Activated CD4-positive, alpha-beta T cell treated with anti-CD3 and anti-CD28 coated beads, Interleukin-2, amount 10 ng/mL, durations not matched to agents 24 days and 14 days (primary cell): ENCODE results near the gene RERG. TPM values are rescaled to one million over a fixed set of nuclear protein-coding genes. Genes with fewer than 3 reads are reported as not detected.

Experiments used
- DNase-seq: peaks from one replicate; pipeline ENCODE4 v3.0.0; 2022
- H3K27ac Mint-ChIP-seq: one replicate; pipeline ENCODE4 v1.8.0; 2022; ENCODE audit warnings: mild to moderate bottlenecking, mixed read lengths
- H3K27me3 Mint-ChIP-seq: one replicate; pipeline ENCODE4 v1.8.0; 2022; ENCODE audit warnings: mixed read lengths
- H3K36me3 Mint-ChIP-seq: one replicate; pipeline ENCODE4 v1.8.0; 2022; ENCODE audit warnings: low read depth, mild to moderate bottlenecking, mixed read lengths
- H3K4me1 Mint-ChIP-seq: one replicate; pipeline ENCODE4 v1.8.0; 2021; ENCODE audit warnings: mixed read lengths
- H3K4me3 Mint-ChIP-seq: one replicate; pipeline ENCODE4 v1.8.0; 2022; ENCODE audit warnings: mild to moderate bottlenecking, moderate library complexity, mixed read lengths
- H3K9me3 Mint-ChIP-seq: one replicate; pipeline ENCODE4 v1.8.0; 2021; ENCODE audit warnings: mixed read lengths
- intact Hi-C: fragments of 100-400 bp; cut with micrococcal nuclease; formaldehyde crosslinking; loops from one replicate; pipeline ENCODE4 v1.15.1; 2023
- total RNA-seq: library from RNA; stranded (reverse); gene quantifications from 2 replicates; pipeline ENCODE4 v1.2.3, GENCODE V29; 2022

The RERG gene
- total RNA-seq, 1 donor from 2014 or later = not detected

- intact Hi-C loops = no loop called here
- H3K4me3 Mint-ChIP-seq = no peak overlapping the region
Measured at GRCh38 chr12:15208871-15209656, 12.2 kb downstream of the RERG start.

DNA sequence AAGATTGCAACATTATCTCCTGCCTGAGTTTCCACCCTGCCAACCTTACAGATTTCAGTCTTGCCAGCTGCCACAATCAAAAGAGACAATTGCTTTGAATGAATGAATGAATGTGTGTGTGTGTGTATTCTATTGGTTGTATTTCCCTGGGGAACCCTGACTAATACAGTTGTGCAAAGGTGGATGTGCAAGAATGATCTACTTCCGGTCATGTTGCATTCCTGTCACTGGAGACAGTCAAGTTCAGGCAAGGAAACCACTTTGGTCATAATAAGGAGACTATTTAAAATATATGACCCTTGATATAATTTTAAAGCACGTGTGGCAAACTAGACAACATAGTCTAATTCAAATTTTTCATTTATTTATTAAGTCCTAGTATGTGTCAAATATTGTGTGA lies 13.1 kb downstream of the RERG start:
- H3K36me3 Mint-ChIP-seq = no peaks in the 10 kb centered on the region
- no peaks in the 10 kb centered on the region for H3K4me1 Mint-ChIP-seq
- H3K27me3 Mint-ChIP-seq = peaks cover 18% of the 10 kb centered on the region
- no peak overlapping the region for H3K4me3 Mint-ChIP-seq
- intact Hi-C loops = no loop called here
- DNase-seq = no peak
- no peak overlapping the region for H3K27ac Mint-ChIP-seq
- H3K9me3 Mint-ChIP-seq = no peaks in the 10 kb centered on the region

More at GRCh38 chr12:15208871-15209656, 12.2 kb downstream of the RERG start:
- Mint-ChIP-seq H3K9me3 (no peaks in the 10 kb centered on the region), H3K27ac (no peak overlapping the region), H3K27me3 (peaks cover 15% of the 10 kb centered on the region), H3K4me1 (no peaks in the 10 kb centered on the region), H3K36me3 (no peaks in the 10 kb centered on the region)
- no peak for DNase-seq

DNA sequence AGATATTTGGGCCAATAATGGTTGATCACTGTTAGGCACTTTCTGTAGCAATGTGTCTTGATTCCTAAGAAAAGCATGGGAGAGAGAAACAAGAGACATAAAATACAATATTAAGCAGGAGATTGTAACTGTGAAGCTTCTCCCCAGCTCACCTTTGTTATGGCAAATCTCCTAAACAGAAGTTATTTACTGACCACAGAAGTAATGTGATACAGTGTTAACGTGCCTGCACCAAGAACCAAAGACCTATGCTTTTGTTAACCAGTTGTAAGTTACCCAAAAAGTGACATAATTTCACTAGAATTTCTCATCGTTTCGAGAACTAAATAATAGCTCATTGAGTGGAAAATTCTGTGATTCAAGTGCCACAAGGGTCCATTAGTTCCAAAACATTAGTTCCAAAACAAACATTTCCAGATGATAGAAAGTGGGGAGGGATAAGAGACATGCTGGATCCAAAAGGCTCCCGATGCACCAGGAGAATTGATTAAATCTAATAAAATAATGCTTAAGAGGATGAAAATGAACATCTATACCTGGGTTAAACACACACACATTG lies 14.3 kb downstream of the RERG start:
- no peak for DNase-seq
- H3K36me3 Mint-ChIP-seq = no peaks in the 10 kb centered on the region
- no peaks in the 10 kb centered on the region for H3K4me1 Mint-ChIP-seq
- no peak overlapping the region for H3K4me3 Mint-ChIP-seq
- no peak overlapping the region for H3K27ac Mint-ChIP-seq
- H3K9me3 Mint-ChIP-seq = no peaks in the 10 kb centered on the region
- intact Hi-C loops = no loop called here
- peaks cover 19% of the 10 kb centered on the region for H3K27me3 Mint-ChIP-seq

DNA sequence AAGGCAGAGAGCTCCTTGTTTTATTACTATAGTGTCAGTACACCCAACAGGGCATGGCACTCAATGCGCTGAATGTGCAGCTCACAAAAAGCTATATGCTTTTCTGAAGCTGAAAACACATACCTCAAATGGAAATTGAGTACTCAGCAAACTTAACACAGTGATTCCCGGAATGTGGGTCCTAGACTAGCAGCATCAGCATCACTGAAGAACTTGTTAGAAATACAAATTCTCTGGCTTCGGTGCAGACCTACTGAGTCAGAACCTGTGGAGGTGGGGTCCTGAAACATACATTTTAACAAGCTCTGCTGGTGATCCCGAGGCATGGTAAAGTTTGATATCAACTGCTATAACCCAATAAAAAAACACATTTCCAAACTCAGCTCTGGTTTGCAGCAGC lies 14.9 kb downstream of the RERG start:
- intact Hi-C loops = no loop called here
- no peak overlapping the region for H3K4me3 Mint-ChIP-seq
- H3K36me3 Mint-ChIP-seq = no peaks in the 10 kb centered on the region
- H3K9me3 Mint-ChIP-seq = no peaks in the 10 kb centered on the region
- no peaks in the 10 kb centered on the region for H3K4me1 Mint-ChIP-seq
- peaks cover 17% of the 10 kb centered on the region for H3K27me3 Mint-ChIP-seq
- no peak overlapping the region for H3K27ac Mint-ChIP-seq
- no peak for DNase-seq

- no peak for DNase-seq
- H3K9me3 Mint-ChIP-seq = no peaks in the 10 kb centered on the region
- H3K27me3 Mint-ChIP-seq = peaks cover 20% of the 10 kb centered on the region
- no peak overlapping the region for H3K27ac Mint-ChIP-seq
- H3K4me1 Mint-ChIP-seq = no peaks in the 10 kb centered on the region
- H3K4me3 Mint-ChIP-seq = no peak overlapping the region
- H3K36me3 Mint-ChIP-seq = no peaks in the 10 kb centered on the region
- intact Hi-C loops = no loop called here
Measured at GRCh38 chr12:15205341-15206010, 15.7 kb downstream of the RERG start.

DNA sequence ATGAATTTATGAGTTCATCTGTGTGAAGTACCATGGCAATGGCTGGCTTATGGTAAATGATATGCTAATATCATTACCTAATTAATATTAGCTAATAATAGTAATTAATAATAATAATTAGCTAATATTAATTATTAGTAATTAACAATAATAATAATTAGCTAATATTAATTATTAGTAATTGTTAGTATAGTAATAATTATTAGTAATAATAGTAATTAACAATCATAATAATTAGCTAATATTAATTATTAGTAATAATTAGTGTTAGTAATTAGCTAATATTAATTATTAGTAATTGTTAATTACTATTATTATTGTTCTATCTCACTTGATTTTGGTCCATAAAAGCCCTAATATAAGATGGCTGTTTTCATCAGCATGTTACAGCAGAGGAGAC lies 19.8 kb downstream of the RERG start:
- Mint-ChIP-seq H3K36me3 (no peaks in the 10 kb centered on the region), H3K27ac (no peak overlapping the region), H3K27me3 (peaks cover 7% of the 10 kb centered on the region), H3K4me3 (no peak overlapping the region), H3K4me1 (no peaks in the 10 kb centered on the region), H3K9me3 (no peaks in the 10 kb centered on the region)
- no peak for DNase-seq
- intact Hi-C loops = no loop called here

- no peak for DNase-seq
- no peak overlapping the region for H3K4me3 Mint-ChIP-seq
- H3K9me3 Mint-ChIP-seq = no peaks in the 10 kb centered on the region
- peaks cover 7% of the 10 kb centered on the region for H3K27me3 Mint-ChIP-seq
- intact Hi-C loops = no loop called here
- no peaks in the 10 kb centered on the region for H3K36me3 Mint-ChIP-seq
- H3K27ac Mint-ChIP-seq = no peak overlapping the region
- H3K4me1 Mint-ChIP-seq = no peaks in the 10 kb centered on the region
Measured at GRCh38 chr12:15201056-15201455, 20.2 kb downstream of the RERG start.

DNA sequence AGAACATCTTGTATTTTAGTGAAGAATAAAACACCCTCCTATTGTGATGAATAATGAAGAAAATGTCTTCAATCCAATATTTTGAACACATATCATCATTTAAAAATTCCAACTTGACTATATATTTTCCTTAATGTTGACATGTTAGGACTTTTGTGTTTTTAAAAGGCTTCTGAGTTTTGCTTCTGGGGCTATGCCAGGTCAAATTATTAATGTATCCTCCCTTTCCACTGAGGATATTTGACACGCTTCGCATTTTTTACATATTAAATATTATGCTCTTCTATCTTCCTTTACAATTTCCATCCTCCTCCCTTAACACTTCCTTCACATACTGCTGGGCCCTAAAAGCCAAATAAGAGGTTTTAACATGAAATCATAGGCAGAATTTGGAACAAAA lies 20.6 kb downstream of the RERG start:
- Mint-ChIP-seq H3K4me1 (no peaks in the 10 kb centered on the region), H3K27me3 (peaks cover 7% of the 10 kb centered on the region), H3K9me3 (no peaks in the 10 kb centered on the region), H3K4me3 (no peak overlapping the region), H3K27ac (no peak overlapping the region), H3K36me3 (no peaks in the 10 kb centered on the region)
- intact Hi-C loops = no loop called here
- DNase-seq = no peak

DNA sequence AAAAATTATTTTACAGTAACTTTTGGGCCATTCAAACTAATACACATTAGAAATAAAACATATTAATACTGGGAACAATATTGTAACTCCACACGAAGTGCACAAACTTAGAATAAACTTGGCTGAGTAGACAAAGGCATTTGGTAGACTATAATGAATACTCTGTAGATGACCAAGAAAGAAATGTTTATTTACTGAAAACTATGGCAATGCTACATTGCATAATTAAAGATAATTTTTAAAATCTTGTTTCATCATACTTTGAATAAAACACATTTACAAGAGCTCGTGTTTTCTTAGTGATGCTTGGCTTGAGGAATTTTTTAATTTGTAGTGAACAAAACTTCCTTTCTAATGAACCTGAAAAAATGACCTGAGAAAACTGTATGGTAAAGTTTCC lies 21.3 kb downstream of the RERG start:
- H3K4me1 Mint-ChIP-seq = no peaks in the 10 kb centered on the region
- no peak overlapping the region for H3K4me3 Mint-ChIP-seq
- no peak for DNase-seq
- no peak overlapping the region for H3K27ac Mint-ChIP-seq
- no peaks in the 10 kb centered on the region for H3K9me3 Mint-ChIP-seq
- intact Hi-C loops = no loop called here
- H3K36me3 Mint-ChIP-seq = no peaks in the 10 kb centered on the region
- peaks cover 7% of the 10 kb centered on the region for H3K27me3 Mint-ChIP-seq

- no peaks in the 10 kb centered on the region for H3K36me3 Mint-ChIP-seq
- intact Hi-C loops = no loop called here
- no peaks in the 10 kb centered on the region for H3K9me3 Mint-ChIP-seq
- no peak overlapping the region for H3K4me3 Mint-ChIP-seq
- H3K4me1 Mint-ChIP-seq = no peaks in the 10 kb centered on the region
- no peak overlapping the region for H3K27ac Mint-ChIP-seq
- no peak for DNase-seq
- peaks cover 18% of the 10 kb centered on the region for H3K27me3 Mint-ChIP-seq
Measured at GRCh38 chr12:15196678-15197505, 24.3 kb downstream of the RERG start.

DNA sequence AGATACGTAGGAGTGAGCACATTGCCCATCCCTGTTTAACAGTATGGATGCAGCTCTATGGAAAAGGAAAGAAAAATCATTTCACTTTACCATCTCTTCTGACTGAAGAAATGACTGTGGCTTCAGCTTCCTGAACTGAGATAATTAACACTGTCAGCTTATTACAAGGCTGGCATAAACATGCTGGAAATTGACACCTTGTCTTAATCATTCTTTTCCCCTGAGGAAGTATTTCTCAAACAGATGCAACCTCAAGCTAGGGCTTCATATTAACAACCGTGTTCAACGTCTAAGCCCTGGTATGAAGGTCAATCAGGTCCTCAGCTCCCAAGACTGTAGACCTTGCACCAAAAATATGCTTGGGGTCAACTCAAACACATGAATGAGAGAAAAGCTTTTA lies 25.0 kb downstream of the RERG start:
- no peak overlapping the region for H3K27ac Mint-ChIP-seq
- H3K36me3 Mint-ChIP-seq = no peaks in the 10 kb centered on the region
- no peak for DNase-seq
- intact Hi-C loops = no loop called here
- peaks cover 18% of the 10 kb centered on the region for H3K27me3 Mint-ChIP-seq
- no peaks in the 10 kb centered on the region for H3K4me1 Mint-ChIP-seq
- H3K9me3 Mint-ChIP-seq = no peaks in the 10 kb centered on the region
- no peak overlapping the region for H3K4me3 Mint-ChIP-seq

DNA sequence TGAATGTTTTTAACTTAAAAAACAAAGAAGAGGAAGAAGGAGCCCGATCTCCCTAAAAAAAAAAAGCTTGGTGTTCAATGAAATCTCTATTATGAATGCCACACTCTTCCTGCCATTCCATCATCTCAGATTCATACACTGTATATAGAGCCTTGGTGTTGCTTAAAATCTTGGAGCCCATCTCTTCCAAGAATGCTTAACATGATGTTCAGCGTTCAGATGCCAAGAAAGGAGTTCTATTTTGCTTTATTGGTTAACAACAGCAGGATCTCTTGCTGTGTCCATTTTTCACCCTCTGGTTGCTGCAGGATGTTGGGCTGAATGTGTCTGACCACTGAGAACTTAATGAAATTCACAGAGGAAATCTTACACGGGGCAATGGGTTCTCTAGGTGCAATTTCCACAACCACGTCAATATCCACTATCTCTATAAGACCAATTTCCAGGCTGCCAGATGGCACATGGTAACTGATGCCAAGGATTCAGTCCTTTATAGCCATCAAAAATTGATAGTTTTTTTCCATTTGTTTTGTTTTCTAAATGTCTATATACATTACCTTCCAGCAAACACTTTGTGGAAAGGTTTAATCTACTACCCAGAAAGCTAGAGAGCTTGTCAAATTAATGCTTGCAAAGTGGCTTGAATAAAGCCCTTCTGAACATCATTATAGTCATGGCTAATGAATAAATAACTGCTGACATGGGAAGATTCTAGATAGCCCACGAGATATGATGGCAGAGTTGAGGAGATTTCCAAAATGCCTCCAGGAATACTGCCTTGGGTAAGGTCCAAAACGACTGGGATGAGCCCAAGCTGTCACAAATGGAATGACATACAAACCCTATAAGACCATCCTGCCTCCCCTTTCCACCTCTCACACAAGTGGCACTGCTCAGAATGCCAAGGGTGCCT lies 26.5 kb downstream of the RERG start:
- peaks cover 15% of the 10 kb centered on the region for H3K27me3 Mint-ChIP-seq
- DNase-seq = no peak
- no peak overlapping the region for H3K4me3 Mint-ChIP-seq
- no peaks in the 10 kb centered on the region for H3K9me3 Mint-ChIP-seq
- intact Hi-C loops = no loop called here
- H3K27ac Mint-ChIP-seq = no peak overlapping the region
- no peaks in the 10 kb centered on the region for H3K4me1 Mint-ChIP-seq
- H3K36me3 Mint-ChIP-seq = no peaks in the 10 kb centered on the region

DNA sequence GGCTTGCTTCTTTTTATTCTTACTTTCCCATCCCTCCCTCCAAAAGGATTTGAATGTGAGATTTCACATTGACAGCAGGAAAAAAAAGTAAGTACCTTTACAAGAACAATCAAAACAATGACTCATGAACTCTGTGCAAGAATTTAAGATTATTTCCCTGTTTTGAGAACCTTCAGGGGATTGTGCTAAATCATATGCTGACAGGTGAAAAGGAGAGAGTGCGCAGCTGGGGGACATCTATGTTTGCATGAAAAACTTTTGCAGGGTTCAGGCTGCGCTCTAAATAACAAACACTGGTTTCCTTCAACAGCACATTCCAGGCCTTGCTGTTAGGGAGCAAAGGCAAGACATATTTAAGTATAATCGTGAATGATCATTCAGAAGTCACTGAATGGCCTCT lies 27.3 kb downstream of the RERG start:
- no peaks in the 10 kb centered on the region for H3K9me3 Mint-ChIP-seq
- H3K36me3 Mint-ChIP-seq = no peaks in the 10 kb centered on the region
- H3K4me3 Mint-ChIP-seq = no peak overlapping the region
- peaks cover 15% of the 10 kb centered on the region for H3K27me3 Mint-ChIP-seq
- DNase-seq = no peak
- intact Hi-C loops = no loop called here
- H3K4me1 Mint-ChIP-seq = no peaks in the 10 kb centered on the region
- no peak overlapping the region for H3K27ac Mint-ChIP-seq
